D721Med (cell line): Measurements from ENCODE around the gene ZNF586.
"Not testable (repeated sequence)": the region's sequence is repeated elsewhere in the genome, so short reads cannot be mapped to it uniquely, and the experiment has no call there.

Experiments
- DNase-seq: peaks from one replicate; pipeline ENCODE4 v3.0.0; 2011; ENCODE audit warnings: low spot score; ENCODE audit not compliant: insufficient read length
- FAIRE-seq: peaks from 2 replicates; lab custom pipeline; 2011; peaks lifted over from hg19 to GRCh38; lab: Jason Lieb, UNC
- TF ChIP-seq, protein P1 (sequence below): IDR thresholded peaks from 2 replicates; pipeline ENCODE4 v1.5.1; 2012; ENCODE audit warnings: mild to moderate bottlenecking, control low read depth; ENCODE audit not compliant: insufficient read depth; ENCODE audit errors: missing control alignments

The ZNF586 gene

GRCh38 chr19:57819475-57820148 is 50.1 kb downstream of the ZNF586 start:
- DNase-seq, result peak; percentile 96
- FAIRE-seq, result no peak
- TF ChIP-seq, protein P1, sequence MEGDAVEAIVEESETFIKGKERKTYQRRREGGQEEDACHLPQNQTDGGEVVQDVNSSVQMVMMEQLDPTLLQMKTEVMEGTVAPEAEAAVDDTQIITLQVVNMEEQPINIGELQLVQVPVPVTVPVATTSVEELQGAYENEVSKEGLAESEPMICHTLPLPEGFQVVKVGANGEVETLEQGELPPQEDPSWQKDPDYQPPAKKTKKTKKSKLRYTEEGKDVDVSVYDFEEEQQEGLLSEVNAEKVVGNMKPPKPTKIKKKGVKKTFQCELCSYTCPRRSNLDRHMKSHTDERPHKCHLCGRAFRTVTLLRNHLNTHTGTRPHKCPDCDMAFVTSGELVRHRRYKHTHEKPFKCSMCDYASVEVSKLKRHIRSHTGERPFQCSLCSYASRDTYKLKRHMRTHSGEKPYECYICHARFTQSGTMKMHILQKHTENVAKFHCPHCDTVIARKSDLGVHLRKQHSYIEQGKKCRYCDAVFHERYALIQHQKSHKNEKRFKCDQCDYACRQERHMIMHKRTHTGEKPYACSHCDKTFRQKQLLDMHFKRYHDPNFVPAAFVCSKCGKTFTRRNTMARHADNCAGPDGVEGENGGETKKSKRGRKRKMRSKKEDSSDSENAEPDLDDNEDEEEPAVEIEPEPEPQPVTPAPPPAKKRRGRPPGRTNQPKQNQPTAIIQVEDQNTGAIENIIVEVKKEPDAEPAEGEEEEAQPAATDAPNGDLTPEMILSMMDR, result peak; percentile 31

- no peak for DNase-seq
- FAIRE-seq, result no peak
- TF ChIP-seq, protein P1, result no peak
These were observed 51.1 kb downstream of the ZNF586 start for GRCh38 chr19:57820599-57820998.

DNA sequence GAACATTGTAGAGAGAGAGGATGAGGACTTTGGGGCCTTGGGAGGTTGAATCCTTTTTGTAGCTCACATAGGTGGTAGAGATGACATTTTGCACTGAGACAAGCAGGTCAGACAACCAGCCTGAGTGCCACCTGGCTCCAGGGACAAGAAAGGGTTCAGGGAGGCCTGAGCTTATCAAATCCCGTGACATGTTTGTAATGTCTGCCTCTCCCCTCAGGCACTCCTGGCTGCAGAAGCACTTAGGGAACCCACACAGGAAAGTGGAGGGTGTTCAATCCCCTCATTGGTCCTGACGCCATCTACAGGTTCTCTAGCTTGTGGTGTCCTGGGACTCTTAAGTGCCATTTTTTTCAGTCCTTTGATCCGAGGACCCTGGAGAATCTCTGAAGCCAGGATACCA is 51.6 kb downstream of the ZNF586 start:
- not testable (repeated sequence) for DNase-seq, FAIRE-seq

- not testable (repeated sequence) for DNase-seq
- FAIRE-seq, result peak; percentile 44
These were observed 52.0 kb downstream of the ZNF586 start for GRCh38 chr19:57821501-57821900.

- not testable (repeated sequence) for DNase-seq, FAIRE-seq
These were observed 53.7 kb downstream of the ZNF586 start for GRCh38 chr19:57823155-57823554.

- not testable (repeated sequence) for FAIRE-seq, DNase-seq
These were observed 54.1 kb downstream of the ZNF586 start for GRCh38 chr19:57823608-57824007.

- TF ChIP-seq, protein P1, result no peak
- DNase-seq, result no peak
- no peak for FAIRE-seq
These were observed 56.0 kb downstream of the ZNF586 start for GRCh38 chr19:57825511-57825910.

DNA sequence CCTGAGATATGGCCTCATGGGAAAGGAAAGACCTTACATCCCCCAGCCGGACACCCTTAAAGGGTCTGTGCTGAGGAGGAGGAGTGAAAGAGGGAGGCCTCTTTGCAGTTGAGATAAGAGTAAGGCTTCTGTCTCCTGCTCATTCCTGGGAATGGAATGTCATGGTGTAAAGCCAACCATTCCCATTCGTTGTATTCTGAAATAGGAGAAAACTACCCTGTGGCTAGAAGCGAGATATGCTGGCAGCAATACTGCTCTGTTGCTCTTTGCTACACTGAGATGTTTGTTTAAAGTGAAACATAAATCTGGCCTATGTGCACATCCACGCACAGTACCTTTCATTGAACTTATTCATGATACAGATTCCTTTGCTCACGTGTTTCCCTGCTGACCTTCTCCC is 59.8 kb downstream of the ZNF586 start:
- FAIRE-seq (no peak), DNase-seq (no peak)
- TF ChIP-seq, protein P1, result no peak

DNA sequence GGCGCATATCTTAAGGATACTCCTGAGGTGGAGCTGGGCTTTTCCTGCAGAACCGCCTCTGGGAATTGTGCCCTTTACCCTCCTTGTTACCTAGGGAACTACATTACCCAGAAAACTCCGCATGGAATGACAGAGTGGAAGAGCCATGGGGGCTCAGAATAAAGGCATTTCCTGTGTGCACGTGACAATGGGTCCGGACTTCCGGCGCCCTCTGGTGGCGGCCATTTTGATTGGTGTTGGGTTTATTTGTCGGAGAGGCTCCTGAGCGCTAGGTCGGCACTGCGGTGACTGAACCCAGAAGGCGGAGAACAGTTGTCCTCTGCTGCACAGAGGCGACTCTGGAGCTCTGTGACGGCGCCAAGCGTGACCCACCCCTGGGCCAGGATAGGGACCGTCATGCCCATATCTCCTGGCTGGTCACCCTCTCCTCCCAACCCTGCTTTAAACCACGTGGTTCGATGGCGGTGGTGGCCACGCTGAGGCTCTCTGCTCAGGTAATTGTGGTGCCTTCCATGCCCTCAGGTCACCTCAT is 60.7 kb downstream of the ZNF586 start, which contains the start of gene ZNF587B:
Gene ZNF587B, plus strand, starts transcription at position 229 of the 532 bp plus-strand sequence. Its CDS starts 230 bp downstream, at position 459.
- peak; percentile 63 for DNase-seq
- TF ChIP-seq, protein P1, result peak; percentile 30
- peak; percentile 77 for FAIRE-seq
